ENCODE measurements around the gene HDC. TPM values are rescaled to one million over a fixed set of nuclear protein-coding genes. Genes with fewer than 3 reads are reported as not detected.

Gene HDC
- polyA plus RNA-seq, 3 donors: 0.62 to 0.85 (median 0.83) TPM

GRCh38 chr15:50229336-50229735 lies 36.2 kb downstream of the HDC start:
- no peak for DNase-seq (ENCODE audit: low read depth in 3 of 3, low spot score in 2 of 3)

GRCh38 chr15:50228866-50229265 lies 36.7 kb downstream of the HDC start:
- no peak for DNase-seq (ENCODE audit: low read depth in 3 of 3, low spot score in 2 of 3)

- DNase-seq (ENCODE audit: low read depth in 3 of 3, low spot score in 2 of 3): no peak
These were observed 38.5 kb downstream of the HDC start for GRCh38 chr15:50227076-50227475.

- DNase-seq (ENCODE audit: low read depth in 3 of 3, low spot score in 2 of 3): no peak
These were observed 39.6 kb downstream of the HDC start for GRCh38 chr15:50225938-50226337.

- DNase-seq (ENCODE audit: low read depth in 3 of 3, low spot score in 2 of 3): no peak
These were observed 40.5 kb downstream of the HDC start for GRCh38 chr15:50225057-50225456.

GRCh38 chr15:50224606-50225005 lies 40.9 kb downstream of the HDC start:
- DNase-seq (ENCODE audit: low read depth in 3 of 3, low spot score in 2 of 3): no peak

- no peak for DNase-seq (ENCODE audit: low read depth in 3 of 3, low spot score in 2 of 3)
These were observed 43.3 kb downstream of the HDC start for GRCh38 chr15:50222181-50222580.

- no peak for DNase-seq (ENCODE audit: low read depth in 3 of 3, low spot score in 2 of 3)
These were observed 45.7 kb downstream of the HDC start for GRCh38 chr15:50219820-50220219.

- no peak for DNase-seq (ENCODE audit: low read depth in 3 of 3, low spot score in 2 of 3)
These were observed 46.8 kb downstream of the HDC start for GRCh38 chr15:50218691-50219090.

GRCh38 chr15:50218291-50218690 lies 47.2 kb downstream of the HDC start:
- DNase-seq (ENCODE audit: low read depth in 3 of 3, low spot score in 2 of 3): no peak

GRCh38 chr15:50210462-50211157 lies 54.9 kb downstream of the HDC start:
- no peak for DNase-seq (ENCODE audit: low read depth in 3 of 3, low spot score in 2 of 3)

GRCh38 chr15:50209809-50210208 lies 55.7 kb downstream of the HDC start:
- DNase-seq (ENCODE audit: low read depth in 3 of 3, low spot score in 2 of 3): no peak

GRCh38 chr15:50206020-50206419 lies 59.5 kb downstream of the HDC start:
- DNase-seq (ENCODE audit: low read depth in 3 of 3, low spot score in 2 of 3): no peak

- DNase-seq (ENCODE audit: low read depth in 3 of 3, low spot score in 2 of 3): no peak
These were observed 63.5 kb downstream of the HDC start for GRCh38 chr15:50202003-50202402.

- DNase-seq (ENCODE audit: low read depth in 3 of 3, low spot score in 2 of 3): no peak
These were observed 72.5 kb downstream of the HDC start for GRCh38 chr15:50192926-50193620.

- no peak for DNase-seq (ENCODE audit: low read depth in 3 of 3, low spot score in 2 of 3)
These were observed 73.4 kb downstream of the HDC start for GRCh38 chr15:50192164-50192563.

Other genes with a start within 250 kb of the HDC start
- gene ATP8B4, start 146.5 kb downstream of the HDC start, polyA plus RNA-seq (ENCODE audit: insufficient read length in 3 of 3): 1 to 10 TPM; 3.1 to 3.6 (median 3.5) TPM
- 10 to 100 TPM; 64.1 to 89.7 (median 67.2) TPM for gene SLC27A2, start 83.5 kb downstream of the HDC start, polyA plus RNA-seq (ENCODE audit: insufficient read length in 3 of 3)
- 10 to 100 TPM; 31.5 to 34.9 (median 33.7) TPM for gene GABPB1, start 89.5 kb upstream of the HDC start, polyA plus RNA-seq (ENCODE audit: insufficient read length in 3 of 3)
- gene USP8, start 158.7 kb upstream of the HDC start, polyA plus RNA-seq (ENCODE audit: insufficient read length in 3 of 3): 10 to 100 TPM; 59.3 to 68.3 (median 59.8) TPM